Measurements from ENCODE around the gene CD3D. TPM values are rescaled to one million over a fixed set of nuclear protein-coding genes. Genes with fewer than 3 reads are reported as not detected.

Gene CD3D
- polyA plus RNA-seq, 1 experiment, result not detected

DNA sequence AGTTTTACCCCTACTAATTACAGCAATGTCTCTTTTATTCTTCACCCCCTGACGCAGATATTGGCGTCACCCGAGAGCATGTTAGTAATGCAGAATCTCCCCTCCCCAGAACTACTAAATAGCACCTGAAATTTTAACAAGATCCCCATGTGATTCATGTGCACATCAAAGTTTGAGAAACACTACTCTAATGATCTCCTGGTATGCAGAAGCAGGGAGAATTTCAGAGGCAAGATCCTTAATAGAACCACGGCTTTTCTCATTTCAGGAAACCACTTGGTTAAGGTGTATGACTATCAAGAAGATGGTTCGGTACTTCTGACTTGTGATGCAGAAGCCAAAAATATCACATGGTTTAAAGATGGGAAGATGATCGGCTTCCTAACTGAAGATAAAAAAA lies 7.0 kb upstream of the CD3D start:
- peaks cover 5% of the 10 kb centered on the region; the same call in 1 of the 2 replicates for H3K27me3 ChIP-seq (ENCODE audit: control insufficient read depth, insufficient read depth, low read length)
- TF ChIP-seq, protein P1, sequence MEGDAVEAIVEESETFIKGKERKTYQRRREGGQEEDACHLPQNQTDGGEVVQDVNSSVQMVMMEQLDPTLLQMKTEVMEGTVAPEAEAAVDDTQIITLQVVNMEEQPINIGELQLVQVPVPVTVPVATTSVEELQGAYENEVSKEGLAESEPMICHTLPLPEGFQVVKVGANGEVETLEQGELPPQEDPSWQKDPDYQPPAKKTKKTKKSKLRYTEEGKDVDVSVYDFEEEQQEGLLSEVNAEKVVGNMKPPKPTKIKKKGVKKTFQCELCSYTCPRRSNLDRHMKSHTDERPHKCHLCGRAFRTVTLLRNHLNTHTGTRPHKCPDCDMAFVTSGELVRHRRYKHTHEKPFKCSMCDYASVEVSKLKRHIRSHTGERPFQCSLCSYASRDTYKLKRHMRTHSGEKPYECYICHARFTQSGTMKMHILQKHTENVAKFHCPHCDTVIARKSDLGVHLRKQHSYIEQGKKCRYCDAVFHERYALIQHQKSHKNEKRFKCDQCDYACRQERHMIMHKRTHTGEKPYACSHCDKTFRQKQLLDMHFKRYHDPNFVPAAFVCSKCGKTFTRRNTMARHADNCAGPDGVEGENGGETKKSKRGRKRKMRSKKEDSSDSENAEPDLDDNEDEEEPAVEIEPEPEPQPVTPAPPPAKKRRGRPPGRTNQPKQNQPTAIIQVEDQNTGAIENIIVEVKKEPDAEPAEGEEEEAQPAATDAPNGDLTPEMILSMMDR (IDR thresholded peaks at IDR 0.05; ENCODE audit: insufficient read depth, low read depth, low read length), result no peak
- DNase-seq (ENCODE audit: low read depth), result no peak
- H3K36me3 ChIP-seq (ENCODE audit: control insufficient read depth, insufficient read depth, low read length), result no peaks in the 10 kb centered on the region
- ChIA-PET CTCF (interaction anchor here (1.2 kb wide), 1 partner anchor 151 kb away, joined by 3 read pairs; no protein-coding TSS in a partner anchor), POLR2A (no interaction called here)
- H3K4me3 ChIP-seq (ENCODE audit: low read depth, low read length), result no peak overlapping the region

DNA sequence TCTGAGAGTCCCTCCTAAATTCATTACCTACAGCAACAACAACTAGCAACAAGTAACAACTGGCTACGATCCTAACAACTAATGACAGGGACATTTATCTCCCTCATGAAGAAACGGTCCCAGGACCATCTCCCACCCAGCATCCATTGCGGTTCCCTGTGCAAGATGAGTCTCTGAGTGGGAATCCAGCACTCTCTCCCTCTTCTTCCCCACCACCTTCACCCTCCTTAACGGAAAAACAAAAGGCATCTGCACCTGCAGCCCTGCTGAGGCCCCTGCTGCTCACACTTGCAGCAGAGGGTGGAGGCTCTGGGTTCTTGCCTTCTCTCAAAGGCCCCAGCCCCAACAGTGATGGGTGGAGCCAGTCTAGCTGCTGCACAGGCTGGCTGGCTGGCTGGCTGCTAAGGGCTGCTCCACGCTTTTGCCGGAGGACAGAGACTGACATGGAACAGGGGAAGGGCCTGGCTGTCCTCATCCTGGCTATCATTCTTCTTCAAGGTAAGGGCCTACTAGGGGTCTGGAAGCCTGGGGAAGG lies 1.5 kb upstream of the CD3D start, which contains the start of gene CD3G:
Gene CD3G, plus strand, starts transcription at position 364 of the 535 bp plus-strand sequence. Its CDS starts 80 bp downstream, at position 444.
- ChIA-PET CTCF (interaction anchor here (1.5 kb wide), 1 partner anchor 9 kb away, joined by 3 read pairs; no protein-coding TSS in a partner anchor), POLR2A (no interaction called here)
- no peak within 1 kb of the TSS for H3K4me3 ChIP-seq (ENCODE audit: low read depth, low read length)
- H3K27me3 ChIP-seq (ENCODE audit: control insufficient read depth, insufficient read depth, low read length), result peaks cover 4% of the 10 kb centered on the region; the same call in 1 of the 2 replicates
- TF ChIP-seq, protein P1 (IDR thresholded peaks at IDR 0.05; ENCODE audit: insufficient read depth, low read depth, low read length), result no peak
- no peaks in the 10 kb centered on the region for H3K36me3 ChIP-seq (ENCODE audit: control insufficient read depth, insufficient read depth, low read length)
- DNase-seq (ENCODE audit: low read depth), result no peak

DNA sequence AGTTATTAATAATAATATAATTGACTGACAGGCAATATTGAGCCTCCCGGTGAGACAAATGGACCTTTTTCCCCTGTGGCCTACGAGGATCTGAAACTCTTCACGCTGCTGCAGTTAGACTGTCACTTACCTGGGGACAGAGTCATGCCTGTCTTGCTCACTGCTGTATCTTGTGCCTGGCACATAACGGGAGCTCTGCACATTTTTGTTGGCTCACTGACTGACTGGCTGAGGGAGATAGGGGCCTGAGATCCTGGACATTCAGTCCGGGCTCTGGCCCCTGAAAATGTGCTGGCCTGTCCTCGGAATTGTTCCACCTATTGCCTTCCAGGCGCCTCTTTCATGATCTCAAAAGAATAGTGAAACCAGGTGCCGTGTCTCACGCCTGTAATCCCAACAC lies 743 bp upstream of the CD3D start:
- no peak for DNase-seq (ENCODE audit: low read depth)
- H3K27me3 ChIP-seq (ENCODE audit: control insufficient read depth, insufficient read depth, low read length), result peaks cover 4% of the 10 kb centered on the region; the same call in 1 of the 2 replicates
- H3K4me3 ChIP-seq (ENCODE audit: low read depth, low read length), result no peak overlapping the region
- CTCF ChIA-PET, result no interaction called here
- H3K36me3 ChIP-seq (ENCODE audit: control insufficient read depth, insufficient read depth, low read length), result no peaks in the 10 kb centered on the region
- POLR2A ChIA-PET, result no interaction called here
- TF ChIP-seq, protein P1 (IDR thresholded peaks at IDR 0.05; ENCODE audit: insufficient read depth, low read depth, low read length), result no peak

DNA sequence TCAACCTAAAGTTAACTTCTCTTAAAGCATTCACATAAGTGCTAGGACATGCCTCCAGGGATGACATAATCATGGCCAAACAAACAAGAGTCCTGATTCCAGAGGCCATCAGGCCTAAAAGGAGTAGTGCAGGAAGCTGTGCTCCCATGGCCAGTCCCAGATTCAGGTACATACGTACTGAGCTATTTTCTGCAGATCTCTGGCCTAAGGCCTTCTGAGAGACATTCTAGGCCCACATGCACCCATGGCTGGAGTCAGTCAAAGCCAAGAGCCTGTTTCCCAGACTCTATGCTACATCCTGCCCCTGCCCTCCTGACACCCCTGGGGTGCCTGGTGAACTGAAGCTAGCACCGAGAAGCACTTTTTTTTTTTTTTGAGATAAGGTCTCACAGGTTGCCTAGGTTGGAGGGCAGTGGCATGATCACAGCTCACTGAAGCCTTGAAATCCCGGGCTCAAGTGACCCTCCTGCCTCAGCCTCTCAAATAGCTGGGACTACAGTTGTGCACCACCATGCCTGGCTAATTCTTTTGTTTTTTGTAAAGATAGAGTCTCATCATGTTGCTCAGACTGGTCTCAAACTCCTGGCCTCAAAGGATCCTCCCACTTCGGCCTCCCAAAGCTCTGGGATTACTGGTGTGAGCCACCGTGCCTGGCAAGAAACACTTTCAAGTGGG lies 553 bp downstream of the CD3D start:
- no peak for DNase-seq (ENCODE audit: low read depth)
- ChIA-PET CTCF (no interaction called here), POLR2A (no interaction called here)

DNA sequence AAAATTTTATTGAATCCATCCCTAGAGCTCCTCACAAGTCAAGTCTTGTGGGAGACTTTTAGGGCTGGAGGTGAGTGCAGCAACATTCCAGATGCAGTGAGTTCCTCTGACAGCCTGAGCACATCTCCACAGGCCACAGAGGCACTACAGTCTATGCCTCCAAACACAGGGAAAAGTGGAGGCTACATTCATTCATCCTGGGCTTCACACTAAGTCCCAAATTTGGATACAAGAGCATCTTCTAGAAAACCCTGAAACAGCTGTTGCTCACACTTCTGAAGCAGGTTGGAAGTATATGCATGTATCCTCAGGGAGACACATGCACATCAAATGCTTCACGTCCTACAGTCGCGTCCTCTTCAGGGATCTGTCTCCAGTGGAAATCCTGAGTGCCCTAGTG lies 1.2 kb downstream of the CD3D start:
- ChIA-PET POLR2A (no interaction called here), CTCF (interaction anchor here (2.0 kb wide), 1 partner anchor 143 kb away, joined by 9 read pairs; no protein-coding TSS in a partner anchor)
- DNase-seq (ENCODE audit: low read depth), result no peak
- Histone ChIP-seq H3K36me3 (ENCODE audit: control insufficient read depth, insufficient read depth, low read length) (no peaks in the 10 kb centered on the region), H3K27me3 (ENCODE audit: control insufficient read depth, insufficient read depth, low read length) (peaks cover 3% of the 10 kb centered on the region; the same call in 1 of the 2 replicates), H3K4me3 (ENCODE audit: low read depth, low read length) (no peak overlapping the region)
- TF ChIP-seq, protein P1 (IDR thresholded peaks at IDR 0.05; ENCODE audit: insufficient read depth, low read depth, low read length), result no peak

More for the DNA sequence above, 553 bp downstream of the CD3D start:
- H3K4me3 ChIP-seq (ENCODE audit: low read depth, low read length), result no peak overlapping the region
- TF ChIP-seq, protein P1 (IDR thresholded peaks at IDR 0.05; ENCODE audit: insufficient read depth, low read depth, low read length), result no peak
- peaks cover 3% of the 10 kb centered on the region; the same call in 1 of the 2 replicates for H3K27me3 ChIP-seq (ENCODE audit: control insufficient read depth, insufficient read depth, low read length)
- no peaks in the 10 kb centered on the region for H3K36me3 ChIP-seq (ENCODE audit: control insufficient read depth, insufficient read depth, low read length)

All from BJ (cell line).